GM21528 (cell line): ENCODE results near the gene CCDC122.

Experiments used
- ATAC-seq: cut with Tn5 transposase; IDR thresholded peaks from one replicate; pipeline ENCODE4 v1.9.1; 2021; ENCODE audit warnings: mild to moderate bottlenecking, moderate library complexity; ENCODE audit not compliant: unreplicated experiment, low FRiP score

CCDC122 gene

DNA sequence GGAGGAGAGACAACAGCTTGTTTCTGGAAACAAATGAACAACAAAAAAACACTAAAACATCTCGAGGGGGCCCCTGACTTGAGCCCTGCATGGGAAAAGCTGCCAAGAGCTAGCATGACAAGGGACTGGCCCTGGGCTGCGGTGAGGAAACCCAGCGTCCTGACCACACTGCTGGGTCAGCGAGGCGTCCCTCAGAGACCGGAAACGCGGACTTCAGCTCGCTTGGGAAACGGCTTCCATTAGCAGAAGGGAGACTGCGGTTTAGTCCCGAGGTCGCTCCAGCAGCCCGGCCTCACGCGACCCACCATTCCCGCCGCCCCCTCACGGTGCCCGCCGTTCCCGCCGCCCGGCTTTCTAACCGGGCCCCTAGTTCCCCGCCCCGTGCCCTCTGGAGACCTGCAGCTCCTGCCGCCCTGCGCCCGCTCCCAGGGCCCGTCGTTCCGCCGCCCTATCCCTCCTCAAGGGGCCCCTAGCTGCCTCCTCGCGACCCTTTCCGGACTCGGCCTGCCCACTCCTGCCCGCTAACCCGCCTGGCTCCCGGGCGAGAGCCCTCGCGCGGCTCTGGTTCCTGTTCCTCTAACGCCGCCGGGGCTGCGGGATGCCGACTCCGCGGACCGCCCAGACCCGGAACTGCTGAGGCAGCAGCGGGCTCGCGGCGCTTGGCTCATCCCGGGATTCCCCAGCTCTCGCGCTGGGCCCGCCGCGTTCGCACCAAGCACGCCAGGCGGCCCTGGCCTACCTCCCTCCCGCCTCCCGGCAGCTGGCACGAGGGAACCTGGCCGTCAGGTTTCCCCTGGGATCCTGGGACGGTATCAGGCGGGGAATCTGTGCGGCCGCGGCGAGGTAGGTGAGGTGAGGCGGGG lies at the start of gene CCDC122:
Gene CCDC122 (minus strand): TSS at position 849 of the 863 bp plus-strand sequence. CDS start 10,364 bp downstream, outside the sequence.
- peak; percentile 72 for ATAC-seq

DNA sequence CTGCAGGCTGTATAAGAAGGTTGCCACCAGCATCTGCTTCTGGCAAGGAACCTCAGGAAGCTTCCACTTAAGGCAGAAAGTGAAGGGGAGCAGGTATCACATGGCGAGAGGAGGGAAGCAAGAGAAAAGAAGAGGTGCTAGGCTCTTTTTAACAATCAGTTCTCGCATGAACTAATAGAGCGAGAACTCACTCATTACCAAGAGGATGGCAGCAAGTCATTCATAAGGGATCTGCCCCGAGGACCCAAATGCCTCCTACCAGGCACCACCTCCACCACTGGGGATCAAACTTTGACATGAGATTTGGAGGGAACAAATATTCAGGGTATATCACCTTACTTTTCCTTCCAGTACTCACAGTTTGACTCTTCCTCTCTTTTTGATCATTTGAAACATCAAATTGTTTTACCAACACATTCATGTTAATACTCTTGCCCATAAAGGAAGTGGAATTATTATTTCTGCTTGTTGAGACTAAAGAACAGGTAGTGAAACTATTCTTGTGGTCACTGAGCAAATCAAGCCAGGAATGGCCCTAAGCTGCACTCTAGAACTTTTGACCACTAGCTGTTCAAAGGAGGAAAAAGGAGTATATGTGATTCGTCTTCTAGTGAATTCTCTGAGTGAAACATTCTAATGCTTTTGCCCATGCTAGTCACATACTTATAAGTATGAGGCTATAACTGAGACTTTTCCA lies 45.2 kb upstream of the CCDC122 start:
- peak; percentile 90 for ATAC-seq

DNA sequence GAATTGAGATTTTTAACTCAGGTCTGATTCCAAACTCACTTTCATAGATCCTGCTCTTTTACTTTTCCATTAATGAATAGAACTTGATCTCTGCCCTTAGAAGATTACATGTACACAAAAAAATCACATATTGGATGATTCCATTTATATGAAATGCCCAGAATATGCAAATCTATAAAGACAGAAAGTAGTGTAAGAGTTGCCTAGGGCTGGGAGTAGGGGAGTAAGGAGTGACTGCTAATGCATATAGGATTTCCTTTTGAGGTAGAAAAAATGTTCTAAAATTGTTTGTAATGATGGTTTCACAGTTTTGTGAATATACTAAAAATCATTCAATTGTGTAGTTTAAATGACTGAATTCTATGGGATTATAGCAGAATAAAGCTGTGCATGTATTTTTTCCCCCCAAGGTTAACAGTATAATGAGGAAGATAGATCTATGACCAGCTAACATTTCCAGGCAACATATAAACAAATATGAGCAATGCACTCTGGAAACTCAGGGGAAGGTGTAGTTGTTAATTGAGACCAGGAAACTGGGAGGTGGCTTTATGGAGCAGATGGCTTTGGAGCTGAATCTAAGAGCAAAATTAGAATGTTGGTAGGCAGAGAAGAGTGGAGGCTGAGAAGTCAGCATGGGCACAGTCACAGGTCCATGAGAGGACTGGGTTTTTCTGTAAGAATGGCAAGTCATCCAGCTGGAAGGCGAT lies 41.6 kb upstream of the CCDC122 start:
- no peak for ATAC-seq

DNA sequence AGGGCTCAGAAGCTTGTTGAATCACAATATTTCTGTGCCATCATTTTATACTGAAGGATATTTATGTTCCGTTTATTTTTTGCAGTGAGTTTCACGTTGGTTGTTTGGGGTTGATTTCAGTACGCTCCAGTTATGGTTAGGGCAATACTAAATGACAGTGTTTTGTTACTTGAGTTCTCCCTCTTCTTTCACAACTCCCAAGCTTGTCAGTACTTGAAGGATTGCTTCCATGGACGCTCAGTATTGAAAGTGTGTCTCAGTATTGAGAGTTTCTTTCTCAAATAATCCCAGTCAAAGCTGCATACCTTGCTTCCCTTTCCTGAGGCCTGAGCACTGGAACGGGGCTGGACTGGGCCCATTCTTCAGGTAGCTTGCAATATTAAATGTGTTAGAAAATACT lies 39.1 kb upstream of the CCDC122 start:
- ATAC-seq: no peak

DNA sequence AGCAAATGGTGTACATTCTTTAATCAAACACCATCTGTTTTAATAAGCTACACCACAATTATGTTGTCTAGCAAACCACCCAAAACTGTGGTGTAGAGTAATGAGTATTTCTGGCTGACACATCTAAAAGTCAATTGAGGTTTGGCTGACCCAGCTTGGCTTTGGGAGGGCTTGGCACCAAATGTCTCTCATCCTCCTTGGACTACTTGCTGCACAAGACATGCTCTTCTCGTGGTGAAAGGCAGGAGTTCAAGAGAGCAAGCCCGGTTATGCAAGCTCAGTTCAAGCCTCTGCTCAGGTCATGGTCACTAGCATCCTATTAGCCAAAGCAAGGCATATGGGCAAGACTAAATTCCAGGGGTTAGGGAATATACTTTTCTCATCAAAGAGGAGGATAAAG lies 37.3 kb upstream of the CCDC122 start:
- no peak for ATAC-seq

DNA sequence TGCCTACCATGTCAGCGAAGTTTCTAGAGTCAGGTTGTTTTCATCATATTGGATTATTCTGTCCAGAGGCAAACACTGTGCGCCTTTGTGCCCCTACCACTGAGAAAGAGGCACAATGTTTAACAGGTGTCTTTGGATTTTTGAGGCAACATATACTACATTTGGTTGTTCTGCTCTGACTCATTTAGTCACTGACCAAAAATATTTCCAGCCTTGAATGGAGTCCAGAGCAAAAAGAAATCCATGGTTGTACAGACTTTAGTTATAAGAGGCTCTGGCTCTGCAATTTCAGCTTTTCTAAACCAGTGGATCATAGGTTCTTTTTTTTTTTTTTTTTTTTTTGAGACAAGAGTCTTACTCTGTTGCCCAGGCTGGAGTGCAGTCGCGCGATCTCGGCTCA lies 35.9 kb upstream of the CCDC122 start:
- no peak for ATAC-seq

DNA sequence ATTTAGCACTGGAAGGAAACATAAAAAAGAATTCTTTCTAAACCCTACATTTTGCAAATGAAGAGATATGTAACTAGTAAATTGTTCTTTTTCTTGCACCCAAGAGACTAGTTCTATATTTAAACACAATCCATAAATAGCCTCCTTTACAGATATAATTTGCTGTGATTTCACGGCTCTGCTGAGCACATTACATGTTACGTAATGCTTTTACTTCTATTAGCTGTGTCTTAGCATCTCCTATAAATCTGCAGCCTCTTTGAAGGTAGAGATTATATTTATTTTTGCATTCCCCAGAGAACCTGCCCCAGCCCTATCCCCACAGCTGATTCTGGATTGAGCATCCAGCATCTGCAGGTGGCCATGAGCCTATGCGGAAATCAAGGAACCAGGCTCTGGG lies 32.3 kb upstream of the CCDC122 start:
- ATAC-seq: no peak

DNA sequence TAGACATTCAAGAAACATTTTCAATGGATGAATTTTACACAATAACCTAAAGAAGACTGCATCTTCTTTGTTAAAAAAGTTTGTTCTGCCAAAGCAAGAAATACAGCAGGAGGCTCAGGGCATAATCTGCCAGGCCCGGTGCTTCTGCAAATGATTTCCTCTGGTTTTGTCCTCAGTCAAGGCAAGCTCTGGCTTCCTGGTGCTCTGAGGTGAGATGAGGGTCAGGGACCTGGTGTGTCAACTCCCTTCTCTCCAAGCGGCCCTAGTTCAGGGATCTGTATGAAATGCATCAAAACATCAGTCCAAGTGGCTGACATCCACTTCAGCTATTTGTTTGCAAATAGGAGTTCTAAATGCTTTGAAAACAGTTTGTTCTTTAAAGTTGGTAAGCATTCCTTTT lies 31.7 kb upstream of the CCDC122 start:
- no peak for ATAC-seq

DNA sequence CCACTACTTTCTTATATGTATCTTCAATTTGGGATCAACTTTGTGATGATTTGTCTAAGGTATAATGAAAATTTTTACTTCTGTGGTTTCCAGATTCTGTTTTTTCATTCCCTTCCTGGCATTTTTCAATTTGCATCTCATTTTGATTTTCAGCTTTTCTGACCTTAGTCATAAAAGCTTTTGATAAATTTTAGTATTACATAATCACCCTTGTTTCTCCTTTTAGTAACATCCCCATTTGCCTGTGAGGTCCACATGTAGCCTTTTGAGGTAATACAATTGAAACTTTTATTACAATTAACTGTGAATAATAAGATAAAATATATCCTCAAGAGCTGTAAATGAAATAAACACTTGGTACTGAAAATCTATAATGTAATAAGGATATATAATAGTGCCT lies 31.3 kb upstream of the CCDC122 start:
- no peak for ATAC-seq

DNA sequence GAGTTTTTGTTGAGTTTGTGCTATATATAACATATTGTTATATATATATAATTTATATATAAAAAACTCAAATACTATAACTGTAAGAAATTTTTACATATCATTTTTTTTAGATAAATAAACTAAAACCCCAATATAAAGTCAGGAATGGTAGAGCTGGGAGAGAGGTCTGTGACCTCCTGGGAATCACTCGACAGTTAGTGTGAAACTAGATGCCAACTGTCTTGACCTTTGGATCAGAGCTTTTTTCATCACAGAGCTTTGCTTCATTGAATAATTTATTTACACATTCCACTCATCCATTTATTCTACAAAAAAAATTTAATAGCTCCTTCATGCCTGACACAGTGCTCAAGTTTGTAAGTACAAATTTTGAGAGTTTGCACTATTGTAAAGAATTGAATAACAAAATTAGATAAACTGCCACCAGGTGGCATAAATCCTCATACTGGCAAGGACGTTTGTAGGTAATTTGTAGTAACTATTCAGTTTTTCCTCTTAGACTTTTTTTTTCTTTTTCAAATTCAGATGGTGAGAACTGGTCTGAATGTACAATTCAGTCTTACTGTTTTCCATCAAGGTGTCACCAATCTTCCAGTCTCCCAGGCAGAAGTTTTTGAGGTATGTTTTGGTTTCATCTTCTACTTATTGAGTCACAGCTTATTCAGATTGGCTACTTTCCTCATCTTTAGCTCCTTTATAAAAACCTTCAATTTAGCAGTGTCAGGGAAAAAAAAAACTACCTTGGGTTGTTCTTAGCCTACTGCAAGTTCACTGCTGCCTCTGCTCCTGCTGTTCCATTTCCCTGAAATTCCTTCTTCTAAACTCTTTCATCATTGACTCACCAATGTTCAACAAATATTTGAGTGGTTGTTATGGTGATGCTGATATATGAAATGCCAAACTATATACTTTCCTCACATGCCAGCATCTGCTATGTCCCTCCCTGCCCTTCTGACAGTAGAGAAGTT lies 28.9 kb upstream of the CCDC122 start:
- no peak for ATAC-seq

DNA sequence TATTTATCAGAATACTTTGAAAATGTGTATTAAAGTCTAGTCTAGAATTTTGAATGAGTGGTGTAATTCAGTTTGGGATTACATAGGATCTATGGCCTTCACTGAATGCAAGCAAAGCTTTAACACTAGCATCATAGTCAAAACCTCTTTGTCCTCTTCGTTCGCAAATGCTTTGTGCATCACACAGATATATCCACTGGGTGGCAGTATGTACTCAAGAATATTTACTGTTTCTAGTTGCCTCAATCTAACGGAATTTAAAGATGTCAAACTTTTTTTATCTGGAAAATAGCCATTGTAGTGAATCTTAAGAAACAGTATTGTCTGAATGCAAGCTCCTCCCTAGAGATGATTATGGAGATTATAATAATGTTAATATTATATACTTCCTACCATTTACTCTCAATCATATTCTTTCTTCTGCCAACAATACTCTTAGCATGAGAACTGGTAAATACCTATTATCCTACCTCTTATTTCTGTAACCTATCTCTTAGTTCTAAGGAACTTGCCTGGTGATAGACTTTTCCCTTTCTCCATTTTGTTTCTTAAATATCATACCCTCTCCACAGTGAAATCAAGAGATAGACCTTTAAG lies 26.0 kb upstream of the CCDC122 start:
- no peak for ATAC-seq

DNA sequence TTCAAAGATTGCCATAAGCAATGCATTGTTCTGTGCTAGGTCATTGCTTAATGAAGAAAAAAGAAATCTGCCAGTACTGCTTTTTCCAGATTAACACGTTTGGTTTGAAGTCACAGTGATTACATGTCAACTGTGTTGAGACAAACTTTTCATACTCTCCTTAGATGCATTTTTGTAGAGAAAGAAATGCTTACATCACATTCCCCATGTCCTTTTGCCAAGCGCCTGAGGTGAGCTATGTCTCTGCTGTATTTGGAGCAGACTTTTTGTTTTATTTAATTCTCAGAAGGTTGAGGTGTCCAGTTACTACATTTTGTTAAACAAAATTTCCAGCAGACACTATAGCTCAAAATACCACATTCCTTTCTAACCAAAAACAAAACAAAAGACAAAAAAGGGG lies 16.4 kb upstream of the CCDC122 start:
- ATAC-seq: no peak

DNA sequence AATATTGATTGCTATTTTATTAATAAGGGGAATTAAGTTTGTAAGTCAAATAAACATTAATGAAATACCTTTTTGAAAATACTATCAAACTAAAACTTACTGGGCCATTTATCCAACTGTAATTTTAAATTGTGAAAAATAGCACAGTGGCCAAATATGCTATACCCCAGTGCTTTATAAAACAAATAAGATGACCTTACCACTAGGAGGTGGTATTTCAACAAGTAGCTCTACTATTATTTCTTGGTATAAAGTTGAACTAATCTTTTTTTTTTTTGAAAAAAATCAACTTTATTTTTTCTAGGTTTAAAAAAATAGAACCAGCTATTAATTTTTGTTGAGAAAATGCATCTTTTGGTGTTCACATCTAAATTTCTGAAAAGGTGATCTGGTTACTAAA lies 14.9 kb upstream of the CCDC122 start:
- ATAC-seq: no peak

DNA sequence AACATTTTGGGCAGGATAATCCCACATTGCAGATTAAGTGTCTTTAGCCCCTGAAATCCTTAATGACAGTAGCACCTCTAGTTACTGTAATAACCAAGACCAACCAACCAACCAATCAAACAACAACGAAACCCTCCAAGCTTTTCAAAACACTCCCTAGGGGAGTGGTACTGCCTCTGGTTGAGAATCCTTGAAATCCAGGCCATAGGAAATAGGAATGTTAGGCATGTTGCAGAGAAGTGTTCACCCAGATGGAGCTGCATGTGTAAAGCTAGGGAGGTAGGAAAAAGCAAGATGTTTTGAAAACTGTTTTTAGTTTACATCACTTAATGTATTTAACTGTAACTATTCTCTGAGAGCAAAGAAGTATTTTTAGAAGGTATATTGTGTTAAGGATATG lies 4.7 kb upstream of the CCDC122 start:
- ATAC-seq: no peak

DNA sequence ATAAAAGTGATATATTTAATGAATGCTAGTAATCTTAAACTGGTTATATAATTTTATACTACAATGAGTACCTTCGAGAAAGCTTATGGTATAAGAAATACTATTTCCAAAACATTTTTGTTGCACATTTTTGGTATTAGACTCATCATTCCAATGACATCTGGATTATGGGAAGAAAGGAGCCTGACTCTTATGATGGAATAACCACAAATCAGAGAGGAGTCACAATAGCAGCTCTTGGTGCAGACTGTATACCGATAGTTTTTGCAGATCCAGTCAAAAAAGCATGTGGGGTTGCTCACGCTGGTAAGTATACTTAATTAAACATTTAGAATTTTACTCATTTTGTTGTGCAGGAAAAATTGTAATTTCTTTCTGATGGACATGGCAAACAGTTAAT lies 4.1 kb upstream of the CCDC122 start:
- ATAC-seq: no peak

DNA sequence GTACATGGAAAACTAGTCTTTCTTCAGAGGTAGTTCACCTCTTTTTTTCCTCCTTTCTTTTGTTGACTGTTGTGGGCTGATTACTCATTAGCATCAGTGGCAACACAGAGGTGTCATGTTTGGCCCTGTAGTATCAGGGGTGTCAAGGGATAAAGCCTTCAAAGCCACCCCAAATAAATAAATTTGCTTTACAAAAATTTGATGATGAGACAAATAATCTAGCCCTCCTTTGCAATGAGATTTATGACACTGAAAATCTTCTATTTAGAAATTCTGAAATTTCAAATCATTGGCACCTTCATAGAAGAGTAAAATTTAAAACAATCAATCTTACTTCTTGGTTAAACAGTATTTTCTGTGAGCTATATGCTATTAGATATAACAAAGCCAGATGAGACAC lies 2.0 kb upstream of the CCDC122 start:
- ATAC-seq: no peak

DNA sequence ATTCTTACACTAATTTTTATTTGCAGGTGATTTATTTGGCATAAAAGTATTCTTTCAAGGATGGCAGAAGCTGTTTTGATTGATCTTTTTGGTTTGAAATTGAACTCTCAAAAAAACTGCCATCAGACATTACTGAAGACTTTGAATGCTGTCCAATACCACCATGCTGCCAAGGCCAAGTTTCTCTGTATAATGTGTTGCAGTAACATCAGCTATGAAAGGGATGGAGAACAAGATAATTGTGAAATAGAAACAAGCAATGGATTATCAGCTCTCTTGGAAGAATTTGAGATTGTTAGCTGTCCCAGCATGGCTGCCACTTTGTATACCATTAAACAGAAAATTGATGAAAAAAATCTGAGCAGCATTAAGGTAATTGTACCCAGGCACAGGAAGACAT lies 1.4 kb upstream of the CCDC122 start:
- no peak for ATAC-seq

DNA sequence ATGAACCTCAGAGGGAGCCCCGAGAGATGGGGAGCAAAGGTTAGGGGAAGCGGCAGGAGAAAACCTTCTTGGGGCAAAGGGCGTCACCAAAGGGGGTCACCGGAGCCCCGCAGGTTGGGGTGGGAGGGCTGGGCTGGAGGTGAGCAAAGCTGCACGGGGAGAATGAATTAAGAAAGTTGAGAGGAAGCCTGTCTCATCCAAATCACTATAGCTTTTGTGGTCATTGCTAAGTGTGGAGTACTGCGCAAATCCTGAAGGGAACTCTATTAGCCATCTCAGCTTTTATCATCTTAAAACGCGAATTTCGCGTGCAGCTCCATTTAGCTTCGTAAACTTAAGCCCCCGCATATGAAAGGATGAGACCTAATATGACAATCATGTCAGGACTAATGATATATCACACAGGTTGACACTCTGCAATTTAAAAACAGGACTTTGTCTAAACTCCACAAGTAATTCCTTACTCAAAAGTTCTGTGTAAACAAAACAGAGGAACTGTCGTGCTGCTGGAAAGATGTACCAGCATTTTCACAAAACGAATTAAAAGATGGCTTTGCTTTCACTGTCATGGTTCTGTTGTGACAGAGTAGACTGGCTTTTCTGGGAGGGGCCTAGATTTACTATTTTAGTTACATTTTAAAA lies 795 bp upstream of the CCDC122 start:
- no peak for ATAC-seq

DNA sequence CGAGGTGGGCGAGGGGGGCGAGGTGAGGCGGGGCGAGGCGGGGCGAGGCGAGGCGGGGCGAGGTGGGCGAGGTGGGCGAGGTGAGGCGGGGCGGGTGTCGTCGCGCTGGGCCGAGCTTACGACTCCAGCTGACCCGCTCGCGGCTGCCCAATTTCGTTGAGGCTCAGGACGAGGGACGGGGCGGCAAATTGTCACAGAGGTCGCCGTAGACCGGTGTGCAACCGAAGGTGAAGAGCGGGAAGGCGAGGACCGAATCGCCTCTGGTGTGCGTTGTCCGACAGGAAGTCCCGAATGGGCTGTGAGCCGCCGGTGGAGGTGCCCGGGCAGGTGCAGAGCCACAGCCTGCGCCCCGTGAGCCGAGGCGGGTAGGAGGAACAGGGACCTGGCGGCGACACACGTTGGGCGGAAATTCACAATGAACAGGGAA lies 228 bp upstream of the CCDC122 start, which contains the start of gene LACC1:
Gene LACC1 (plus strand): TSS at position 150 of the 427 bp plus-strand sequence. CDS start 1,082 bp downstream, outside the sequence.
- peak; percentile 56 for ATAC-seq
